CD4-positive, alpha-beta T cell treated with Interleukin-6 at 100 ng/mL for 8 hours (primary cell): Measurements from ENCODE around the gene ZNF853.
"Not testable (repeated sequence)": the region's sequence is repeated elsewhere in the genome, so short reads cannot be mapped to it uniquely, and the experiment has no call there.

Experiments used
- DNase-seq: peaks from one replicate; pipeline ENCODE4 v3.0.0-alpha.2; 2020; ENCODE audit warnings: mixed read lengths, low spot score

ZNF853 gene

DNA sequence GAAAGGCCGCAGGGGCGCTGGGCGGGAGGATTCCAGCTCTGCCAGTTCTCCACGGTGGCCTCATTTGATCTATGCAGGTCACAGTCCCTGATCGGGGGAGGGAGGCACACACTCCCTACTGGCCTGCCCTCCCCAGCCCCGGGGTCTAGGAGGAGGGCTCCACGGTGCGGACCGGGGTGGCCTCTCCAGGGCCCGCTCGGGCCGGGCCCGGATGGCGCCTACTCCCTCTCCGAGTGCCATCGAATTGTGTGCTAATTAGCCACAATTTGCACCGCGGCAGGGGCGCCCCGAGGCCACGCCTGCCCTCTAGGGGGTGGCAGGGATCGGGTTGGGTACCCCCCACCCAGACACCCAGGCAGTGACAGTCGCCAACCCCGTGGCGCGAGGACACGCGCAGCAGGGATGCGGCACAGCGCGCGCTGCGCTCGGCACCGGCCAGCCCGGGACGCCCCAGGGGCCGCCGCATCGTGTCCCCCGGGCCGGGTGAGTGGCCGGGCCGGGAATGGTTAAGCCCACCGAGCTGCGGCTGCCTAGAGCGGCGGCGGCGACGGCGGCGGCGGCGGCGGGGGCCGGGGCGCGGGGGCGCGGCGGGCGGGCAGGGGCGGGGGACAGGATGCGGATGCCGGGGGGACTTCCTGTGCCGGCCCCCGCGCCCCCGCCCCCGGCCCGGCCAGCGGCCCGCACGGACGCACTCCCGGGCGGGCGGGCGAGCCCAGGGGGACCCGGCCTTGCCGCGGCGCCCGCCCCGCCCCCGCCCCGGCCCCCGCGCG lies at the start of gene ZNF853:
ZNF853 (plus strand) TSS at position 658 of the 770 bp plus-strand sequence. CDS start 565 bp downstream, outside the sequence.
- no peak for DNase-seq

- DNase-seq: no peak
Observed at GRCh38 chr7:6565655-6566054, 49.8 kb upstream of the ZNF853 start.

GRCh38 chr7:6567886-6568285 lies 47.5 kb upstream of the ZNF853 start:
- DNase-seq: no peak

DNA sequence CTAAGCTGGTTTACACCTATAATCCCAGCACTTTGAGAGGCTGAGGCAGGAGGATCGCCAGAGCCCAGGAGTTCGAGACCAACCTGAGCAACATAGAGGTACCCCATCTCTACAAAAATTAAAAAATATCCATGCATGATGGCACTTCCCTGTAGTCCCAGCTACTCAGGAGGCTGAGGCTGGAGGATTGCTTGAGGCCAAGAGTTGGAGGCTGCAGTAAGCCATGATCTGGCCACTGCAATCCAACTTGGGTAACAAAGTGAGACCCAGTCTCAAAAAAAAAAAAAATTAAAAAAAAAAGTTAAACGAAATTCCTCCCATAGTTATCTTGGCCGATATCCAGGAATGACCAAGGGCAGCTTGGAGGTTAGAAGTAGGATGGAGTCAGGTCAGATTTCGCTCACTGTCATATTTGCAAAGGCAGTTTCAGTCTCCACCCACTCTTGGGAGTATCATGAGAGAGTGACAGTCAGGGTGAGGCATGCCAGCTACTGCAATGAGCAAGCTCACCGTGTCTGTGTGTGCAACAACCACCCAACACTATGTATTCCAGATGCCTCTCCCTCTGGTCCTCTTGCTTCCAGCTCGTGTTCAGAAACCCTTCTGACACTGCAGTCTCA lies 44.1 kb upstream of the ZNF853 start:
- no peak for DNase-seq

DNA sequence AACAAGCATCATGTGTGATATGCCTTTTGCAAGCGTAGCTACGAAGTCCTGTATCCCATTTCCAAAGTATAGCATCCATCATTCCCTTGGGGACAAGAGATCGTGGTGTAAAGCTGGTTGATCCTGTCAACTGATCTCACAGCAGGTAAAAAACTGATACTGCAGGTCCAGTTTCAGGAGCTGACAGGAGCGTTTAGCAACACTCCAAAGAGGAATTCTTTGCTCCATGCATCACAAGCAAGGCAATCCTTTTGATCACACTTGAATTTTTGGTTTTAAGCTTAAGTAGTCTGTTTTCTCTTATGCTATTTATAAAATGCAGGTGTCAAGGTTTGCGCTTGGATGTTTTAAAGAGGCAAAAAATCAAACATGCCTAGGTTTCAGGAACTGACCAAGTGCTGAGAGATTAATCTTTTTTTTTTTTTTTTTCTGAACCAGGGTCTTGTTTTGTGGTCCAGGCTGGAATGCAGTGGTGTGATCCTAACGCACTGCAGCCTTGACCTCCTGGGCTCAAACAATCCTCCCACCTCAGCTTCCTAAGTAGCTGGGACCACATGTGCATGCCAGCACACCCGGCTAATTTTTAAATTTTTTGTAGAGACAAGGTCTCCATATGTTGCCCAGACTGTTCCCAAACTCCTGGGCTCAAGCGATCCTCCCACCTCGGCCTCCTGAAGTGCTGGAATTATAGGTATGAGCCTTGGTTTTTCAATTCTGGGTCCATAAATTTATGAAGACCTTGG lies 40.0 kb upstream of the ZNF853 start:
- no peak for DNase-seq

GRCh38 chr7:6576024-6576866 lies 39.2 kb upstream of the ZNF853 start:
- no peak for DNase-seq

- DNase-seq: not testable (repeated sequence)
Observed at GRCh38 chr7:6576867-6577368, 38.5 kb upstream of the ZNF853 start.

GRCh38 chr7:6577369-6578113 lies 37.9 kb upstream of the ZNF853 start, which contains the start of gene ZDHHC4:
Gene ZDHHC4 (plus strand): TSS chr7:6577454. CDS start chr7:6580562, 3,108 bp downstream.
- DNase-seq: peak; percentile 83

GRCh38 chr7:6578114-6579084 lies 37.0 kb upstream of the ZNF853 start:
- no peak for DNase-seq

GRCh38 chr7:6579446-6579845 lies 36.0 kb upstream of the ZNF853 start:
- no peak for DNase-seq

DNA sequence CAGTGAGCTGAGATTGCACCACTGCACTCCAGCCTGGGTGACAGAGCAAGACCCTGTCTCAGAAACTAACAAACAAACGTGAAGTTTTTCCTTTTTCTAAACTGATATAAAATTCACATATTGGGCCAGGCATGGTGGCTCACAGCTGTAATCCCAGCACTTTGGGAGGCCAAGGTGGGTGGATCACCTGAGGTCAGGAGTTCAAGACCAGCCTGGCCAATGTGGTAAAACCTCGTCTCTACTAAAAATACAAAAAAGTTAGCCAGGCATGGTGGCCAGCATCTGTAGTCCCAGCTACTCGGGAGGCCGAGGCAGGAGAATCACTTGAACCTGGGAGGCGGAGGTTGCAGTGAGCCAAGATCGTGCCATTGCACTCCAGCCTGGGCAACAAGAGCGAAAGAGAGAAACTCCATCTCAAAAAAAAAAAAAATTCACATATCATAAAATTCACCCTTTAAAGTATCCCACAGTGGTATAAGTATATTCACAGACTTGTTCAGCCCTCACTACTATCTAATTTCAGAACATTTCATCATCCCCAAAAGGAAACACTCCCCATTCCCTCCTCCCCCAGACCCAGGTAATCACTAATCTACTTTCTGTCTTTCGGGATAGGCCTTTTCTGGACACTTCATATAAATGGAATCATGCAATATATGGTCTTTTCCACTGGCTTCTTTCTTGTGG lies 29.5 kb upstream of the ZNF853 start:
- DNase-seq: not testable (repeated sequence)

DNA sequence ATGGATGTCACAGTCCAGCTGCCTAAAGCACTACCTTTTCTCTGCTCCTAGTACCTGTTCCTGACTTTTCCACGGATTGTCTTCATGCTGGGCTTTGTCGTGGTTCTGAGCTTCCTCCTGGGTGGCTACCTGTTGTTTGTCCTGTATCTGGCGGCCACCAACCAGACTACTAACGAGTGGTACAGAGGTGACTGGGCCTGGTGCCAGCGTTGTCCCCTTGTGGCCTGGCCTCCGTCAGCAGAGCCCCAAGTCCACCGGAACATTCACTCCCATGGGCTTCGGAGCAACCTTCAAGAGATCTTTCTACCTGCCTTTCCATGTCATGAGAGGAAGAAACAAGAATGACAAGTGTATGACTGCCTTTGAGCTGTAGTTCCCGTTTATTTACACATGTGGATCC lies 26.8 kb upstream of the ZNF853 start:
- no peak for DNase-seq

DNA sequence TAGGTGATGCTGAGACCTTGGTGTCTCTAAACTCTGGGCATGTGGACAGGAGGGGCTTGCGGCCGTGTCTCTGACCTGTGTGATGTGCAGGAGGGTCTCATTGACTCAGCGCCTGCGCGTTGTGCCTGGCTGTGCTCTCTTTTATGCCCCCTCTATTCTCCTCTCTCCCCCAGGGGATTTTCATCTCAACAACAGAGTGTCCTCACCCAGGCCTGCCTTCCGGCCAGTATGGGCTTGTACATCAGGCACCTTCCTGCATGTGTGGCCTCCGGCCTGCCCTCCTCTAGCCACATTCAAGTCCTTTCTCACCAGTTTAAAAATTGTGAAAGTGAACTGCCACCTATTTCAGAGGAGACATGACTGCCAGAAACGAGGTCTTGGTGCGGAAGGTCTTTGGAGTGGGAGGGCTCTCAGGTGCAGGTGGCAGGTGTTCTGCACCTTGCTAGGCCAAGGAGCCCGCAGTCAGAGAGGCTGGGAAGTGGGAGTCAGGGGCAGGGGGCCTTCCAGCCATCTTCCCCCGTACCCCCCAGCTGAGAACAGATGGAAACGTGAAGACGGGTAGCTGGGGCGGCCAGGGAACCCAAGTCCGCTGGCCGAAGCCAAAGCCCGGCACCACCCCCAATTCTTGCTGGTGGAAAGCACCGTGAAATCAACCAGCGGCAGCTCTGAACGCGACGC lies 26.1 kb upstream of the ZNF853 start:
- no peak for DNase-seq

DNA sequence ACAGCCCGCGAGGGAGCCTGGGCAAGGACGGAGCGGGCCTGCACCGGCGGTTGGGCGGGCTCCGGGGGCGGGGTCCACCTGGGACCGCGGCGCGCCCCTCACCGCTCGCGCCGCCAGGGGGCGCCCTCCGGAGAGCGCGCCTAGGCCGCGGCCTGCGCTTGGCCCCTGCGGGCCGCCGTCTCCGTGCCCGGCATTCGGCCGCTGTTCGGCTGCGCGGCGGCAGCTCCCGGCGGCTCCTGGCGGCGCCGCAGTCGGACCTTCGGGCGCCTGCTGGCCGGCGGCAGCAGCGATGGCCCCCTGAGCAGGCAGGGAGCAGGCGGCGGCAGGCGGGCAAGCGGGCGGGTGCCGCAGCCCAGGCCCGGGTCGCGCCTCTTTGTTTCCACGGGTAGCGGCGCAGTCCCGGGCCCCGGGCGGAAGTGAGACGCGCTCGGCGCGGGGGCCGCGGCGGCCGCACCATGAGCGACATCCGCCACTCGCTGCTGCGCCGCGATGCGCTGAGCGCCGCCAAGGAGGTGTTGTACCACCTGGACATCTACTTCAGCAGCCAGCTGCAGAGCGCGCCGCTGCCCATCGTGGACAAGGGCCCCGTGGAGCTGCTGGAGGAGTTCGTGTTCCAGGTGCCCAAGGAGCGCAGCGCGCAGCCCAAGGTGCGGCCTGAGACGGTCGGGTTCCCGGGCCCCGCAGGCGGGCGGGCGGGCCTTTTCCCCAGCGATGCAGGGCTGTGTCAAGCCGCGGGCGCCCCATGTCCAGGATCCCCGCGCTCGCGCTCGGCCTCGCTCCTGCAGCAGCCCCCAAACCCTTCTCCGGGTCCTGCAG lies 25.4 kb upstream of the ZNF853 start, which contains the start of gene INTS15:
INTS15 (plus strand) TSS at position 193 of the 816 bp plus-strand sequence; CDS start at position 456, 263 bp downstream.
- DNase-seq: peak; percentile 73

- no peak for DNase-seq
Observed at GRCh38 chr7:6590645-6591110, 24.7 kb upstream of the ZNF853 start.

GRCh38 chr7:6600093-6600492 lies 15.3 kb upstream of the ZNF853 start:
- DNase-seq: no peak

DNA sequence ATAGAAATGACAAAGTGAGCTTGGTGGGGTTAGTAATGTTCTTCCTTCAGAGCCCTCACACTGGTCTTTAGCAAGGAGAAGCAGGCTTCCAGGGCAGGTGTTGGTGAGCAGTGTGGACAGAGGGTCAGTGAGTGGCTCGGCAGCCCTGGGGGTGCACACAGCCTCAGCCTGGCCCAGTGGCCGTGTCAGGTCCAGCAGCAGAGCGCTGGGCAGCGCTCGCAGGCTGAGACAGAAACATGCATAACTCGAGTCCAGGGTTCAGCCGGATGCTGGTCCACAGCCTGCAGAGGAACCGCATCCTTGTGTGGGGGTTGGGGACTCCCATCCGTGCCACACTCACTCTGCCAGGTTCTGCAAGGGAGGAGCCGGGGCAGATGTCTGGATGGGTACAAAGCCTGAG lies 11.0 kb upstream of the ZNF853 start:
- DNase-seq: no peak
